ENCODE results near the gene RUBCNL.

GRCh38 chr13:46388846-46389245 is 1.8 kb upstream of the RUBCNL start:
- no peak for TF ChIP-seq CTCF (IDR thresholded peaks at IDR 0.05)
- no peak for TF ChIP-seq POLR2A (IDR thresholded peaks at IDR 0.05)

Measured in ovary (tissue), 3 donors.